GM15510 (cell line): ENCODE results near the gene AK2.

Experiments
- POLR2A ChIP-seq: IDR thresholded peaks from 3 replicates; pipeline ENCODE4 v1.6.1; 2011; ENCODE audit warnings: borderline replicate concordance; ENCODE audit not compliant: insufficient read length; ENCODE audit errors: extremely low read depth

AK2 gene

DNA sequence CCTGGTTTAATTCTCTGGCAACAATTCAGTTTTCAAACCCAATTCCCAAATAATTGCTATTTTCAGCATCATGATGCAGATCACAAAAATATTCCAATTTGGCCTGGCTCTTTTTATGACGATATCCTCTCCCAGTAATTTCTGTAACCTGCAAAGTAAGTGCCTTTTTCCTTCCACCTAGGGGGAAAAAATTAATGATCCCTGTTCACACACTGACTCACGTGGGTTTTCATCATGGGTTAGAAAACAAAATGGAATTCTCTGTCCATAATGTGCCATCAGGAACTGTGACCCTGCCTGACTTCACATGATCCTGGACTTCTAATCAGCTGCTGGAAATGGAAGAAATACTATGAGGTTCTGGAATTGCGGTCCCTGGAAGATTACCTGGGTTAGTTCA lies 24.5 kb downstream of the AK2 start:
- no peak for TF ChIP-seq POLR2A

DNA sequence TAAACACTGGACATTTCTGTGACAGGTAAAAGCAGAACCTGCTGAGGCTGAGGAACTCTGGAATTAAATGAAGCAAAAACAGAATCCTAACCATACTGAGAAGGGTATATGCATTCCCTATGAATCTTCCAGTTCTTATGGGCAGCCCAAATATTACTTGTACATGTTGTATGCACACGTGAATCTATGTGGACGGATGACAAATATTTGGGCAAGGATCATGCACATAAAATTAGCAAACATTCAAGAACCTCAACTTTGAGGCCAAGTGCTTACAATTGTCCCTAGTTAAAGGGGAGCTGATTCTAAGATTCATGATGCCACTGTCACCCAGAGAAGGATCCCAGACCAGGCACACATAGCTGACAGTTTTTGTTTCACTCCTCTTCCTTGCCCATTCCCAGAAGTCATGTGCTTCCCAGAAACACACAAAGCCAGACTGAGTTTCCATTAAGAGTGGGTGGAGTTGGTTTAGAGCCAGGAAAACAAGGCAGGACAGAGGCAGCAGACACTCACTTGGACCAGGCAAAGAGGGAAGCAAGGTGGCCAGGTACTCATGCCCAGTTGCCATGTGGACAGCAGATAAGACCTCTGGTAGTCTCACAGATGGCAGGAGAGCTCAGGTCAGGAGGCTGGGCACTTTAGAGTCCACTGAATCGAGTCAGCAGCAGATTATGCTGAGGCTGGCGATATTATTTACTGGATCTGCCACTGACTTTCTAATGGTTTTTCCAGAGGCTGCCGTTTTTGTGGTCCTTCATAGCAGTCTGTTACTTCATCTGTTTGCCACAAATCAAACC lies 25.6 kb downstream of the AK2 start:
- TF ChIP-seq POLR2A: no peak

DNA sequence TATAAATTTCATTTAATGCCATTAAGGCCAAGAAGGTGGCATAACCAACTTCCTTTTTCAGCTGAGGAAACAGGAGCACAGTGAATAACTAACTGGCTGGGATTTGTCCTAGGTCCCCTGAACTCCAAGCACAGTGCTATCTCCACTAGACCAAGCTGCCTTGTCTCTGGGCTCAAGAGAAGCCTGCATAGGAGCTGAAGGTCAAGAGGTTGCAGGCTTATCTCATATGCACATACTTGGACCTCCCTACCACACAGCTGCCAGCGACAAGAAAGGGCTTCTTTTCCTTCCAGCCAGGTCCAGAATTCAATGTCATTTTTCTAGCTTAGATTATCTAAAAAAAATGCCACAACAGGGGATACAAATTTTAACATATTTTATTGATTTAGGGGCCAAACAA lies 27.1 kb downstream of the AK2 start:
- TF ChIP-seq POLR2A: no peak

DNA sequence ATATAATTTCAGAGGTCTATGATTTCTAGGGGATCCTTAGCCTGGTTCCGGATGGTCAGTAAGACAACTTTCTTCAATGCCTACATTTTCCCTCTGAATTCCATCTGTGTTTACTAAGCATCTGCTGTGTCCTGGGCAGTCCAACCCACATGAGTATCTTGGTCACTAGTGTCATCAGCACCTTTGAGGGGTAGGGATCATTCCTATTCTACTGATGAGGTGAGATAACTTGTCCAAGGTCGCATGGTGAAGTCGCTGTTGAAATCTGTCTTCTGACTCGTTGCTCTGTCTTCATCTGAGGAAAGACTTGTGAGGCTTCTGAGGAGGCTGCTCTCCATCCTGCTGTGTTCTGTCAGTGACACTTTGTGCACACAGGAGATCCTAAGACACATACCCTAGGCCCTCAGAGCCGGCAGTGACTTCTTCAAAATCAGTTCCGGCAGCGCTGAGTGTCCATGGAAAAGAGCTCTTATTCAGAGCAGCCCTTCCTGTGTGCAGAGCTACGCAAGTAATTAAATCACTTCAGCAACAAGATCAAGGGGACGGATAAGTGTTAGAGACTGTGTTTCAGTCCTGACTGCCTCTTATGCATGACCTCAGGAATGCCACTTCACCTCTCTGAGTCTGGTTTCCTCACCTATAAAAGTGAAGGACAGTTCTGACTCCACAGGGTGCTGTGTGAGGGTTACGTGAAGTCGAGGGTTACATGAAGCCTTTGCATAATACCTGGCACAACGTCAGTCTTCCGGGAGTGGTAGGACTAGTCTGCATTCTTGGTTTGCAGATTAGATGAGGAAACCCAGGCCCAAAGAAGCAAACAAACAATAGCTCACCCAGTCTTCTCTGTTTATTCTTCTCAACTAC lies 28.4 kb downstream of the AK2 start:
- no peak for TF ChIP-seq POLR2A

DNA sequence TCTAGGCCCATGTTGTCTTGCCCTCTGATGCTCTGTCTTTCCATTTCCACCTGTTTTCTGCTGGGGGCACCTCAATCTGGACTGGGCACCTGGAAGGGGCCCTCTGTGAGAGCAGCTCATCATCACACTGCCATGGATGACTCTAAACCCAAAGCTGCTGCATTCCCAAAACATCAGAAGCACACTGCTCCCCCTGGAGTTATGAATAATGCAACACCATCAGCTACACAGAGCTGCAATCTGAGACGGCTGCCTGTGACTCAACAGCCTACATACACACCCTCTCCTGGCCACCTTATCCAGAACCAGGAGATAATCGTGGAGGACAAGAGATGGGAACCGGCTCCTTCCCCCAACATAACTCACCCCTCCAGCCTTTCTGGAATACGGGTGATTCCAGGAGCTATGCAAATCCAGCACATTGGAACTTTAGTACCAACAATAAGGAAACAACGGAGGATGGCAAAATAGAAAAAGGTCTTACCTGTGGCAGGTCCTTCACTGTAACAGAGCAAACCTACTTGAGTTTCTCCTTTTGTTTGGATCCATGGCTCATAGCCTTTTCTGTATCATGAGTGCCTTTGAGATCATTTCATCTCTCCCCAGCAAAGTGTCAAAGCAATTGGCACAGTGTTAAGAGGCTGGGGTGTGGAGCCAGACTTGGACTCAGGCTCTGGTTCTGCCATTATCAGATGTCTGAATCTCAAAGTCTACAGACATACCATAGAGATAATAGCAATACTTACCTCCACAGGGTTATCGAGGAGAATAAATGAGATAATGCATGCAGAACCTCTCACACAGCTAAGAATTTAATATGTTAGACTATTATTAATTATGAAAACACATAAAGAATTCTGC lies 29.3 kb downstream of the AK2 start:
- TF ChIP-seq POLR2A: no peak

DNA sequence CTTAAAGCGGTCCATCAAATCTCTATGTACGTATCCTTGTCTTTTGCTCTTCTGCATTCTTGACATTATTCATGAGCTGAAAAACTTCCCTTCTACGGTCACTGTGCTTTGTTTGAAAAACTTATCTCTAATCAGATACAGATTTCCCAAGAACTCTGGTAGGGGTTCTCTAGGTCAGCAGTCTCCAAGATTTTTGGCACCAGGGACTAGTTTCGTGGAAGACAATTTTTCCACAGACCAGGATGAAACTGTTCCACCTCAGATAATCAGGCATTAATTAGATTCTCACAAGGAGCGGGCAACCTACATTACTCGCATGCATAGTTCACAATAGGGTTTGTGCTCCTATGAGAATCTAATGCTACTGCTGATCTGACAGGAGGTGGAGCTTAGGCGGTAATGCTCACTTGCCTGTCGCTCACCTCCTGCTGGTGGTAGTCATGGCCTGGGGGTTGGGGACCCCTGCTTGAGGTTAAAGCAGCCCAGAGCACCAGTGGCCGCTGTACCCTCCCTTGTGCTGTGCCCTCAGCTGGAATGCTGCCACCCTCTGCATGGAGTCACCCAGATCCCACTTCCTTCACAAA lies 30.8 kb downstream of the AK2 start:
- TF ChIP-seq POLR2A: no peak

DNA sequence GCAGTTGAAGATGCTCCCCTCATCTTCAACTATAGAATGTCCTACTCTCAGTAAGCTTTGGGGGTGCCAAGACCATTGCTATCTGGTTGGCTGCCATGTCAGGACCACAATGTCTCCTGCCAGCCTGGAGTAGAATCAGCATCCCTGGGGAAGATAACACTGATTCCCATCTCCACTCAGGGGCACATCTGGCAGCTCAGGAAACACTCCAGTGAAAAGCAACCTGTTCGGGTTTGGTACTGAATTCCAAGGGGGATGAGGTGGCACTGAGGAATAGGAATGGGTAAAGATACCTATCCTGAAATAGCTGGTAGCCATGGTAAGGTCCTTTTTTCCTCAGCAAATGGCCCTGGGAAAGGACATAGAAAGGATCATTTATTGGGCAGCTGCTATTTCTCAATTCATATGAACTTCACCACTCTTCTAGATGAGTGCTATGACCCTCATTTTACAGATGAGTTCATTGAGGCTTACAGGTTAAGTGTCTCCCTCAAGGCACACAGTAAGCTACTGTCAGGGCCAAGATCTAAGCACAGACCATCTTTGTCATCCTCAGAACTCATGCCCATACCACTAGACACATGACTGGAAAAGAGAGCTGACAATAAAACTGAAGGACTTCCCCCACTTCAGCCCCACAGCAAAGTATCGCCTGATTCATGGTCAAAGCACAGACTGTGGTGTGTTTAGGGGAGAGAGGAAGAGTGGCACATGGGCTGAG lies 31.4 kb downstream of the AK2 start:
- TF ChIP-seq POLR2A: no peak

DNA sequence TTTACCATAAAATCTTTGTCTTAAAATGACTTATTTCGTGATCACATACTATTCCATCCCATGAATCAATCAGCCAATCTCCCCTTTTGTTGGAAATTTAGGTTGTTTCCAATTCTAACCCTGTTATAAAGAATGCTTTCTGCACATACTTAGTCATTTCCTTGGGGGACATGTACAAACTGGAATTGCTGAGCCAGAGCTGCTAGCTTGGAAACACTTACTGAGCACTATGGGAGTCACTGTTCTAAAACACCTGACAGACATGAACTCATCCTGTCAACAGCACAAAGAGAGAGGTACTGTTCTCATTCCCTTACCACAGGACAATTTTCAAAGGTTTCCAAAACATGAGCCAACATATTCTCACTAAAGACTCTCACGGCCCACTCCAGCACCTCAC lies 32.1 kb downstream of the AK2 start:
- no peak for TF ChIP-seq POLR2A

DNA sequence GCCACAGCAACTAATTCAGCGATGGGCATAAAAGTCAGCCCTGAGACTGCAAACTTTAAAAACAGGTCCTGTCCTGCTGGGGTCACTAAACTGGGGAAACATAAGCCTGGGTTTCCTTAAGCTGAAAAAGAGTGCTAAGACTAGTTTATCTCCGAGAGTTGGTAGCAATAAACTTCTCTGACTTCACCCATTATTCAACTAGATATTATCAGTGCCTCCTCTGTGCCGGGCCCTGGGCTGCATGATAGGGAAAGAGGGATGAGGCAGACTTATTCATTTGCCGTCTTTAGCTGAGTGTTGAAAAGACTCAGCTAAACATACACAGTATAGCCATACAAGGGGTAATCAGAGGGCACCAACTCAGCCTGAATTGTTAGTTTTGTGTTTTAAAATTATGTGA lies 33.0 kb downstream of the AK2 start:
- TF ChIP-seq POLR2A: no peak

DNA sequence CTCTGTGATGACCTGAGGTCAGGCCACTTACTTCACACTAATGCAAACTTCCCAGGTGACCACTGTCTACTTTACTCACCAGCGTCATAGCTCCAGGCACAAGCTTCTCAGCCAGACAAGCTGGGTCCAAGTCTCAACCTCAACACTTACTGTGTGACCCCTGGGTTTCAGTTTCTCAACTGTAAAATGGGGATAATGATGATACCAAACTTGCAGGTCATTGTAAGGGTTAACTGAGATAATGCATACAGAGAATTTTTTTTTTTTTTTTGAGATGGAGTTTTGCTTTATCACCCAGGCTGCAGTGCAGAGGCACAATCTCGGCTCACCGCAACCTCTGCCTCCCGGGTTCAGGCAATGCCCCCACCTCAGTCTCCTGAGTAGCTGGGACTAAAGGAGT lies 34.7 kb downstream of the AK2 start:
- no peak for TF ChIP-seq POLR2A

DNA sequence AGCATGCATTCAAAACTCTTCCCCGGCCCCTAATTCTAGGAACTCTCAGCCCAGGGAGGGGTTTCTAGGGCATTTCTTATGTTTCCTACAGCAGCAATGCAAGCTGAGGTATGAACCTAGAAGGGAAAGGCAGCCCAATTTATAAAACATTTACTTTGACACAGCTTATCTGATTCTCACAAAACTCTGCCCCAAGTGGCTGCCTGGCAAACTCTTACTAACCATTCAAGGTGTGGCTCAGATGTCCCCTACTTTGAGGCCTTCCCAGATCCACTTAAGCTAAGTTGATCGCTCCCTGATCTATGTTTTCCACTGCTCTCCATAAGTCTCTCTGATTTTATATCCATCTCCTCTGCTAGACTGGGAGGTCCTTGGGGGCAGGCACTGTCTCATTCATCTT lies 35.4 kb downstream of the AK2 start:
- TF ChIP-seq POLR2A: no peak

DNA sequence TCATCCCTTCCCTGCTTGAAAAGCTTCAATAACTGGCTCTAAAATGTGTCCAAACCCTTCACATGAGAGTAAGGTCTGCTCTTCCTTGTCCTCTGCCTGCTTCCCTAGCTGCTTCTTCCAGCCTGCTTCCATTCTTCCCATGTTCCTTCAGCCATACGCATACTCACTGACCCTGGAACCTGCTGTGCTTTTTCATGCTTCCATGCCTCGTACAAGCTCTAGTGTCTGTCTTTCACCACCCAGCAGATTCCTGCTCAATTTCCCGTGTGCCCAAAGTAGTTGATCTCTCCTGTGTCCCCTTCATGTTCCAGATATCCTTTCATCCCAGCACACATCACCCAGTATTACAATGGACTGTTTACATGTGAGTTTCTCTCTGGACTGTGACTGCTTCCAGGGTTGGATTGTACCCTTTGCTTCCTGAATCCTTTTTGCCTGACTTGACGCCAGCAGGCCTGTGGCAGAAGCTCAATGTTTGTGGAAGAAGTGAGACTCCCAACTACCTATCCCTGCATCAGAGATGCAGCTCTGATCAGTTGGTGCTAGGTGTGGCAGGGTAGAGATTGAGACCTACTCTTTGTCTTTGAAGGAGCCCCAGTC lies 36.2 kb downstream of the AK2 start:
- TF ChIP-seq POLR2A: no peak

DNA sequence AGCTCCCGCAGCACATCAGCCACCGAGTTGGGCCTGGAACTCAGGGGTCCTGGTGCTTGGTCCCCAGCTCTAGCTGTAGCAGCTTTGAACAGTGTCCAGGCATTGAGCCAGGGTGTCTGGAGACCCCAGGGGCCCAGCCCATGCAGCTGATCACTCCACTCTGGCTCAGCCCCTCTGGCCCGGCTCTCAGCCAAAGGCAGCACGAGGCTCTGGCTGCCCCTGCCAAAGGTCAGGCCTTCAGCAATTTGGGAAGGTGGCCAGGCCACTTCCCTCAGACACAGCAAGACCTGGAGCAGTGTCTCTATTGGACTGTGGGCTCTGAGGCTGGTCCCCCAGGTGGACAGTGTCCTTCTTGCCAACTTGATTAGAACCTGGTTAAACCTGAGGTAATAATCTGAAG lies 37.7 kb downstream of the AK2 start:
- no peak for TF ChIP-seq POLR2A

DNA sequence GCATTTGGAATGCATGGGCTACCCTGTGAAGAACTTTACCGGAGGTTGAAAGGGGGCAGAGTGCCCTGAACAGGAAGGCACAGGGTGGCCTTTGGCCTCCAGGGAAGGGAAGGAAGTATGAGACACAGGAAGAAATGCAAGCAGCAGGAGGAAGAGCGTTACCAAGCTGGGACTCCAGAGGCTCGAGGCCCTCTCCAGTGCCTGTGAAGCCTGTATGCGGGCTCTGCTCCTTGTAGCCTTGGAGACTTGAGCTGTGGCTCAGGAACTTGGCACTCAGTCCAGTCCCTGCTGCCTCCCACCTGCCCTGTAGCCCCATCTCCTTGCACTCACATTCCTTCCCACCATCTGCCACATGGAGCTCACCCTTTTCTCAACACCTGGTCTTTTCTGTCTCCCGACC lies 38.6 kb downstream of the AK2 start:
- no peak for TF ChIP-seq POLR2A

DNA sequence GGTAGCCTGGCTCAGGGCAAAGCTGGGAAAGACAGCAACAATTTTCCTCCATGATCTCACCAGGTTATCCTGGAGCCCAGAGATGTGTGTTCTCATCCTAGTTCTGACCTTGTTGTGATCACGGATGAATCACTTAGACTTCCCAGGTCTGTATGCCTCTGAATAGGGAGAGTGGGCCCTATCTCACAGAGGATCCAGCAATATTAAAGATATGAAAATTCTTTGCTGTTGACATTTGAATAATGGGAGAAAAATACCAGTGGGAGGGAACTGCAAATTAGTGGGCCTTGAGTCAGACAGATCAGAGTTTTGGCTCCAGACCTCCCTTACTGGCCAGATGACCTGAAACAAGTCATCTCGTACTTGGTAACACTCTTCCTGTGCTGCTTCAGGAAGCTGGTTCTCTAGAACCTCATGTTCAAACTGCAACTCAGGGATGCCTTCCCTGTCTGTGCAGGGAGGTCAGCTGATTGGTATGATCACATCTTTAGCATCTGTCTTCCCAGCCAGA lies 39.2 kb downstream of the AK2 start:
- no peak for TF ChIP-seq POLR2A
